NOMO-1 (cell line): ENCODE measurements around the gene MSRB3.
A peak's percentile ranks its signal among the peaks of the same experiment; 100 is the strongest.
"Not testable (repeated sequence)": the region's sequence is repeated elsewhere in the genome, so short reads cannot be mapped to it uniquely, and the experiment has no call there.

ENCODE experiments used
- DNase-seq, 2 experiments: peaks; one replicate each; lab custom pipeline; 2025; ENCODE audit not compliant: unreplicated experiment in 2 of 2; lab: John Stamatoyannopoulos, UW

MSRB3 gene

GRCh38 chr12:65446901-65447300, 168.4 kb downstream of the MSRB3 start:
- no peak for DNase-seq

GRCh38 chr12:65449400-65449799, 170.9 kb downstream of the MSRB3 start:
- DNase-seq, result peak; percentile 75 to 84

GRCh38 chr12:65450625-65451024, 172.1 kb downstream of the MSRB3 start:
- DNase-seq, result no peak

- DNase-seq, result peak in 1 of 2 experiments; percentile 2
Measured at GRCh38 chr12:65454115-65454787, 175.8 kb downstream of the MSRB3 start.

GRCh38 chr12:65457341-65457740, 178.9 kb downstream of the MSRB3 start:
- not testable (repeated sequence) for DNase-seq

GRCh38 chr12:65458718-65459117, 180.2 kb downstream of the MSRB3 start:
- DNase-seq, result no peak

- DNase-seq, result no peak
Measured at GRCh38 chr12:65459545-65459944, 181.1 kb downstream of the MSRB3 start.

- DNase-seq, result no peak
Measured at GRCh38 chr12:65460063-65460462, 181.6 kb downstream of the MSRB3 start.

GRCh38 chr12:65461017-65461416, 182.5 kb downstream of the MSRB3 start:
- no peak for DNase-seq

- DNase-seq, result no peak
Measured at GRCh38 chr12:65462484-65462883, 184.0 kb downstream of the MSRB3 start.

- no peak for DNase-seq
Measured at GRCh38 chr12:65463082-65463481, 184.6 kb downstream of the MSRB3 start.

GRCh38 chr12:65463611-65464010, 185.1 kb downstream of the MSRB3 start:
- no peak for DNase-seq

- DNase-seq, result no peak
Measured at GRCh38 chr12:65464930-65465329, 186.4 kb downstream of the MSRB3 start.

- DNase-seq, result no peak
Measured at GRCh38 chr12:65465766-65466547, 187.5 kb downstream of the MSRB3 start.

- no peak for DNase-seq
Measured at GRCh38 chr12:65466911-65467310, 188.4 kb downstream of the MSRB3 start.

- DNase-seq, result no peak
Measured at GRCh38 chr12:65470256-65470655, 191.8 kb downstream of the MSRB3 start.

GRCh38 chr12:65472079-65472478, 193.6 kb downstream of the MSRB3 start:
- no peak for DNase-seq

GRCh38 chr12:65474831-65475230, 196.3 kb downstream of the MSRB3 start:
- DNase-seq, result no peak

GRCh38 chr12:65477721-65478120, 199.2 kb downstream of the MSRB3 start:
- no peak for DNase-seq

- not testable (repeated sequence) for DNase-seq
Measured at GRCh38 chr12:65483891-65484516, 205.5 kb downstream of the MSRB3 start.

- no peak for DNase-seq
Measured at GRCh38 chr12:65488197-65488596, 209.7 kb downstream of the MSRB3 start.

GRCh38 chr12:65490250-65490649, 211.8 kb downstream of the MSRB3 start:
- no peak for DNase-seq
